Stimulated activated memory B cell treated with anti-CD40 and anti-IgM and Interleukin-4, amounts not matched to agents 10 μg/mL and 1 μg/mL and 100 μg/mL, for 72 hours (primary cell): Measurements from ENCODE around the gene REPIN1.

Experiments used
- ATAC-seq: fragments of 150-1000 bp; cut with Tn5 transposase; 2 replicates; pipeline ENCODE4 v1.10.0; 2021
- H3K27ac Mint-ChIP-seq: one replicate; pipeline ENCODE4 v1.8.0; 2022; ENCODE audit warnings: mild to moderate bottlenecking, mixed read lengths
- H3K27me3 Mint-ChIP-seq: one replicate; pipeline ENCODE4 v1.8.0; 2022; ENCODE audit warnings: mixed read lengths
- H3K36me3 Mint-ChIP-seq: one replicate; pipeline ENCODE4 v1.8.0; 2022; ENCODE audit warnings: mixed read lengths
- H3K4me1 Mint-ChIP-seq: one replicate; pipeline ENCODE4 v1.8.0; 2022; ENCODE audit warnings: mixed read lengths
- H3K4me3 Mint-ChIP-seq: one replicate; pipeline ENCODE4 v1.8.0; 2022; ENCODE audit warnings: mild to moderate bottlenecking, moderate library complexity, mixed read lengths
- H3K9me3 Mint-ChIP-seq: one replicate; pipeline ENCODE4 v1.8.0; 2022; ENCODE audit warnings: mixed read lengths

The REPIN1 gene

GRCh38 chr7:150374026-150374425 is 5.4 kb downstream of the REPIN1 start:
- Mint-ChIP-seq H3K36me3 (peaks cover 41% of the 10 kb centered on the region), H3K4me3 (no peak overlapping the region), H3K9me3 (no peaks in the 10 kb centered on the region), H3K27me3 (no peaks in the 10 kb centered on the region), H3K4me1 (peaks cover 81% of the 10 kb centered on the region), H3K27ac (peak overlapping the region; percentile 95)
- ATAC-seq: no peak

GRCh38 chr7:150374472-150374871 is 5.8 kb downstream of the REPIN1 start:
- Mint-ChIP-seq H3K9me3 (no peaks in the 10 kb centered on the region), H3K4me3 (no peak overlapping the region), H3K4me1 (peaks cover 79% of the 10 kb centered on the region), H3K36me3 (peaks cover 41% of the 10 kb centered on the region), H3K27me3 (no peaks in the 10 kb centered on the region), H3K27ac (peak overlapping the region; percentile 95)
- ATAC-seq: no peak

- Mint-ChIP-seq H3K27me3 (no peaks in the 10 kb centered on the region), H3K36me3 (peaks cover 30% of the 10 kb centered on the region), H3K9me3 (no peaks in the 10 kb centered on the region), H3K27ac (peak overlapping the region; percentile 95), H3K4me3 (peak overlapping the region; percentile 51), H3K4me1 (peaks cover 79% of the 10 kb centered on the region)
- ATAC-seq: peak; percentile 39
These were observed 7.3 kb downstream of the REPIN1 start for GRCh38 chr7:150375662-150376521.

DNA sequence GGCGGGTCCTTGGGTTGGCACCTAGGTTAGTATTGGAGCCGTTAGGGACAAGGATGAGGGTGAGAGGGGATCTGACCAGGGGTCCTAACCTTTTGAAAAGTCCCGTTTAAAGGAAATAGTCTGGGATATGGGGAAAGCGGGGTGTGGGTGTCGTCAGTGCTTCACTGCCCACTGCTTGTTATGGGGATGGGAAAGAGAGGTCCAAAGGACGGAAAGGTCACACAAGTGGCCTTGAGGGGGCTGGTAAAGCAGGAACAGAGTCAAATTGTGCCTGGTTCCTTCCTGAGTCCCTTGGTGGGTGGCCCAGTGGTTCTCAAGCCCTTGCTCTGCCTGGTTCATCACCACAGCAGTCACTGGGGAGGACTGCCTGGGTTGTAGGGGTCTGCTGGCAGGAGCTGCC is 7.9 kb downstream of the REPIN1 start:
- Mint-ChIP-seq H3K4me1 (peaks cover 84% of the 10 kb centered on the region), H3K9me3 (no peaks in the 10 kb centered on the region), H3K27ac (peak overlapping the region; percentile 95), H3K27me3 (no peaks in the 10 kb centered on the region), H3K36me3 (peaks cover 29% of the 10 kb centered on the region), H3K4me3 (peak overlapping the region; percentile 51)
- no peak for ATAC-seq

GRCh38 chr7:150377196-150377595 is 8.6 kb downstream of the REPIN1 start:
- no peak for ATAC-seq
- Mint-ChIP-seq H3K9me3 (no peaks in the 10 kb centered on the region), H3K27ac (peak overlapping the region; percentile 95), H3K4me3 (peak overlapping the region; percentile 87), H3K27me3 (no peaks in the 10 kb centered on the region), H3K4me1 (peaks cover 90% of the 10 kb centered on the region), H3K36me3 (peaks cover 26% of the 10 kb centered on the region)

GRCh38 chr7:150377635-150378034 is 9.0 kb downstream of the REPIN1 start:
- Mint-ChIP-seq H3K27me3 (no peaks in the 10 kb centered on the region), H3K4me3 (peak overlapping the region; percentile 87), H3K9me3 (no peaks in the 10 kb centered on the region), H3K36me3 (peaks cover 22% of the 10 kb centered on the region), H3K27ac (peak overlapping the region; percentile 95), H3K4me1 (peaks cover 90% of the 10 kb centered on the region)
- ATAC-seq: no peak

DNA sequence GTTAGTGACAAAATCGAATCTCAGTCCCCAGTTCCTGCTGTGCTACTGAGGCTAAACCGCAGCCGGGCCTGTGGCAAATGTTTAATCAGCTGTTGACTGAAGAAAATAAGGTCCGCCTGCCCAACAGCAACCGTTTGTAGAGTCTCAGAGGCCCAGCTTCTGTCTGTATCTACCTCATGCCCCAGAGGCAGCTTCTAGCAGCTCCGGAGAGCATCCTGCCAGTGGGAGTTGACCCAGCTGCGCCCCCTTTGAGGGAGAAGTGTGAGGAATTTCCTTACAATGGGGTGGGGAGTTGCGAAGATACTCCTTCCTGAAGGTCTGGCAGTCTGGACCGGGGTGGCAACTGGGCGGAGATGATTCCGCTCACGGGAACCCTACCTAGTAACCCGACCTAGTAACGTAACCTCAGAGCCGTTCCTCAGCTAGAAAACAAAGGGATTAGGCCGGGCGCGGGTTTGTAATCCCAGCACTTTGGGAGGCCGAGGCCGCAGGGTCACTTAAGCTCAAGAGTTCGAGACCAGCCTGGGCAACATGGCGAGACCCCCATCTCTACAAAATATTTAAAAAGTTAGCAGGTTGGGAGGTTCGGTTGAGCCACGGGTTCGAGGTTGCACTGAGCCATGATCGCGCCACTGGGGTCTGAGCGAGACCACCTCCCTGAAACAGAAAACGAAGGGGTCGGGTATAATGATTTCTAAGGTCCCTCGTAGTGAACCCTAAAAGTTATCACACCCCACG is 9.7 kb downstream of the REPIN1 start:
- no peaks in the 10 kb centered on the region for H3K27me3 Mint-ChIP-seq
- ATAC-seq: no peak
- peak overlapping the region; percentile 87 for H3K4me3 Mint-ChIP-seq
- peaks cover 90% of the 10 kb centered on the region for H3K4me1 Mint-ChIP-seq
- H3K27ac Mint-ChIP-seq: peak overlapping the region; percentile 95
- H3K36me3 Mint-ChIP-seq: peaks cover 15% of the 10 kb centered on the region
- H3K9me3 Mint-ChIP-seq: no peaks in the 10 kb centered on the region

- no peaks in the 10 kb centered on the region for H3K9me3 Mint-ChIP-seq
- peak; percentile 92 for ATAC-seq
- H3K4me1 Mint-ChIP-seq: peaks cover 90% of the 10 kb centered on the region
- peaks cover 9% of the 10 kb centered on the region for H3K36me3 Mint-ChIP-seq
- peak within 1 kb of the TSS; percentile 87 for H3K4me3 Mint-ChIP-seq
- H3K27ac Mint-ChIP-seq: peak within 1 kb of the TSS; percentile 95
- H3K27me3 Mint-ChIP-seq: no peaks in the 10 kb centered on the region
These were observed 10.3 kb downstream of the REPIN1 start, which contains the start of gene ZNF775 for GRCh38 chr7:150378853-150379440. TSS of gene ZNF775 (plus strand) at chr7:150379330. CDS start at chr7:150388471, 9,141 bp downstream.

- Mint-ChIP-seq H3K36me3 (peaks cover 1% of the 10 kb centered on the region), H3K27ac (peak overlapping the region; percentile 95), H3K9me3 (no peaks in the 10 kb centered on the region), H3K27me3 (no peaks in the 10 kb centered on the region), H3K4me1 (peaks cover 90% of the 10 kb centered on the region), H3K4me3 (peak overlapping the region; percentile 87)
- ATAC-seq: peak; percentile 2
These were observed 11.1 kb downstream of the REPIN1 start for GRCh38 chr7:150379441-150380379.

DNA sequence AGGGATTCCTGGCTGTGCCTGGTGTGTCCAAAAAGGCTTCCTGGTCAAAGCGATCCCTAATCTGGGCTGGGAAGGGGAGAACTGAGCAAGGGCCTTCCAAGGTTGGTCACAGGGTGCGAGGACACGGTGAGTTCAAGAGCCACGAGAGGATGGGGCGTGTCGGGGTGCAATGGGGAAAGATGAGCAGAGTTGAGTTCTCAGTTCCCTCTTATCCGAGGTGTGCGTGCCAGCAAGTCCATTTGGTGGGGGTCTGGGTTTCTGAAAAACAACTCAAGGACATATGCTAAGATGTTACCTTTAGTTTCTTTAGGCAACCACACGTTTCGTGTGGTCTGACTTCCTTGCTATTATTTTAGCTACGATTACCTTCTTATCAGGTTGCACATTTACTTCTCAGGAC is 11.8 kb downstream of the REPIN1 start:
- Mint-ChIP-seq H3K36me3 (no peaks in the 10 kb centered on the region), H3K27ac (peak overlapping the region; percentile 95), H3K9me3 (no peaks in the 10 kb centered on the region), H3K27me3 (no peaks in the 10 kb centered on the region), H3K4me1 (peaks cover 84% of the 10 kb centered on the region), H3K4me3 (peak overlapping the region; percentile 87)
- peak; percentile 42 for ATAC-seq

- ATAC-seq: no peak
- Mint-ChIP-seq H3K4me3 (peak overlapping the region; percentile 87), H3K9me3 (no peaks in the 10 kb centered on the region), H3K36me3 (no peaks in the 10 kb centered on the region), H3K4me1 (peaks cover 77% of the 10 kb centered on the region), H3K27me3 (no peaks in the 10 kb centered on the region), H3K27ac (peak overlapping the region; percentile 95)
These were observed 12.5 kb downstream of the REPIN1 start for GRCh38 chr7:150381096-150381495.

- Mint-ChIP-seq H3K27ac (peak overlapping the region; percentile 95), H3K9me3 (no peaks in the 10 kb centered on the region), H3K4me1 (peaks cover 77% of the 10 kb centered on the region), H3K27me3 (no peaks in the 10 kb centered on the region), H3K4me3 (peak overlapping the region; percentile 59), H3K36me3 (peaks cover 4% of the 10 kb centered on the region)
- no peak for ATAC-seq
These were observed 13.1 kb downstream of the REPIN1 start for GRCh38 chr7:150381785-150382122.

DNA sequence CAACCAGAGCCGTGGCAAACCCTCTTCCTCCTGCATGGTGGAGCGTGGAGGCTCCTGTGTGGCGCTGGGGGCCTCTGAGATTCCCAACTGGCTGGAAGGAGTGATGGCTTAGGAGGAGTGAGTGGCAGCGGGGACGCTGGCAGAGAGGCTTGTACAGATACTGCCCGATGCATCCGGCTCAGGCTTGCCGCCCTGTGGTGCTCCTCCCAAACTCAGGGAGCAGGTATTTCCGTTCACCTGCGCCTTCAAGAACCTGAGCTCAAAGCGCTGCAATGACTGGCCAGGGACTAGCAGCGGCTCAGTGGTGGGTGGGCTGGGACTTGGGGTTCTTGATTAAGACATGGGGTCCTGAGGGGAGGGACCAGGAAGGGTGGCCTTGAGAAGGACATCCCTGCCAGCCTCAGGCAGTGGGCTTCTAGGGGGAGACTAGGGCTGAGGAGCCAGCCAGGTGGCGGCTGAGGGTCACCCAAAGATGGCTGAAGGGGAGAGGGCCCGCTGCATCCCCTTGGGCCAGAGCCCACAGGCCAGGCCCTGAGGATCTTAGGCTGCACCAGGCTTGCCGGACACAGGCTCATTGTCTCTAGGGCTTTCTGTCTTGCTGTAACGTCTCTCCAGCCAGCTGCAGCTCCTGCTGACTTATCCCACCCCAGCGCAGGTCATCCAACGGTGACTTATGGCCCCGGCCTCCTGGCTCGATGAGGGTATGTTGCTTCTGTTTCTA is 13.7 kb downstream of the REPIN1 start:
- Mint-ChIP-seq H3K36me3 (peaks cover 7% of the 10 kb centered on the region), H3K4me1 (peaks cover 73% of the 10 kb centered on the region), H3K9me3 (no peaks in the 10 kb centered on the region), H3K27ac (peak overlapping the region; percentile 95), H3K27me3 (no peaks in the 10 kb centered on the region), H3K4me3 (peak overlapping the region; percentile 53)
- no peak for ATAC-seq

DNA sequence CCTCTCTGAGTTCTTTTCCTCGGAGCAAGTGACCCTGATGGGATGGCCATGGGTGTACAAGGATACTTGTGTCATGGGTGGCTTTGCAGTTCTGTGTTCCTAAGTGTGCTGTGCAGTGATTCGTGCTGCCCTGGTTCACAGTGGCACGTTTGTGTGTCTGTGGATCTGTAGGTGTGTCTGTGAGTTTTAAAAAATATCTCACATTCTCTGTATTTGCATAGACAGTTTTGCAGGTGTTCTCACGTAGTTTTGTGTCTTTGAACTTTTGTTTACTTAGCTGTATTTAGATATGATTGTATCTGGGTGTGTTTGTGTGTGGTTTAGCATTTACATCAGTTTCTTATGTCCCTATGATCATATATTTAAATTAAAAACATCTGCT is 14.2 kb downstream of the REPIN1 start:
- Mint-ChIP-seq H3K36me3 (peaks cover 7% of the 10 kb centered on the region), H3K27ac (peak overlapping the region; percentile 95), H3K27me3 (no peaks in the 10 kb centered on the region), H3K4me1 (peaks cover 67% of the 10 kb centered on the region), H3K4me3 (peak overlapping the region; percentile 53), H3K9me3 (no peaks in the 10 kb centered on the region)
- no peak for ATAC-seq
